Neuronal stem cell (in vitro differentiated cells): Measurements from ENCODE around the gene TYW1.
A peak's percentile ranks its signal among the peaks of the same experiment; 100 is the strongest.
"Not testable (repeated sequence)": the region's sequence is repeated elsewhere in the genome, so short reads cannot be mapped to it uniquely, and the experiment has no call there.

Experiments used
- DNase-seq: peaks from one replicate; pipeline ENCODE4 v3.0.0-alpha.2; 2013; ENCODE audit warnings: low spot score
- H2AFZ ChIP-seq: one replicate; pipeline ENCODE4 v1.6.1; 2013; ENCODE audit warnings: mild to moderate bottlenecking, low read length, inconsistent platforms
- H2AK5ac ChIP-seq: 2 replicates; pipeline ENCODE4 v1.6.1; 2013; ENCODE audit warnings: low read depth, mild to moderate bottlenecking, inconsistent platforms, low read length, moderate library complexity, mixed read lengths
- H2BK120ac ChIP-seq: 2 replicates; pipeline ENCODE4 v1.6.1; 2013; ENCODE audit warnings: low read depth, mild to moderate bottlenecking, inconsistent platforms, low read length, moderate library complexity, mixed read lengths
- H2BK12ac ChIP-seq: one replicate; pipeline ENCODE4 v1.6.1; 2013; ENCODE audit warnings: low read length, inconsistent platforms
- H2BK15ac ChIP-seq: 2 replicates; pipeline ENCODE4 v1.6.1; 2013; ENCODE audit warnings: mild to moderate bottlenecking, low read length, inconsistent platforms, mixed read lengths
- H2BK5ac ChIP-seq: one replicate; pipeline ENCODE4 v1.6.1; 2013; ENCODE audit warnings: inconsistent platforms, mild to moderate bottlenecking, low read length, moderate library complexity
- H3K14ac ChIP-seq: one replicate; pipeline ENCODE4 v1.6.1; 2013; ENCODE audit warnings: low read length, inconsistent platforms
- H3K18ac ChIP-seq: 2 replicates; pipeline ENCODE4 v1.6.1; 2013; ENCODE audit warnings: low read length, inconsistent platforms
- H3K23ac ChIP-seq: 2 replicates; pipeline ENCODE4 v1.6.1; 2013; ENCODE audit warnings: low read depth, mild to moderate bottlenecking, mixed read lengths, low read length, inconsistent platforms; ENCODE audit not compliant: poor library complexity
- H3K27ac ChIP-seq: replicated peaks from 3 replicates; pipeline ENCODE4 v1.5.1; 2013; ENCODE audit warnings: low read length, inconsistent platforms
- H3K27me3 ChIP-seq, 3 experiments: 2 replicates each; pipeline ENCODE4 v1.6.1; 2013; ENCODE audit warnings: low read length in 3 of 3, mild to moderate bottlenecking in 2 of 3, inconsistent platforms in 1 of 3, low read depth in 1 of 3, mixed read lengths in 1 of 3, moderate library complexity in 1 of 3; ENCODE audit not compliant: control insufficient read depth in 3 of 3, insufficient read depth in 3 of 3
- H3K36me3 ChIP-seq, 2 donors: replicated peaks in 1 of 2; 2 replicates each; pipeline ENCODE4 v1.6.1; 2013; ENCODE audit warnings: low read length in 2 of 2; ENCODE audit not compliant: control insufficient read depth in 2 of 2, insufficient read depth in 2 of 2
- H3K4ac ChIP-seq: 2 replicates; pipeline ENCODE4 v1.6.1; 2013; ENCODE audit warnings: inconsistent platforms, mild to moderate bottlenecking, low read length, moderate library complexity
- H3K4me1 ChIP-seq, 2 donors: 1 replicate in 1 of 2; 2 replicates in 1 of 2; pipeline ENCODE4 v1.6.1; 2013; ENCODE audit warnings: low read length in 2 of 2, low read depth in 1 of 2; ENCODE audit not compliant: control insufficient read depth in 2 of 2, insufficient read depth in 1 of 2
- H3K4me2 ChIP-seq: one replicate; pipeline ENCODE4 v1.6.1; 2013; ENCODE audit warnings: mild to moderate bottlenecking, low read length, inconsistent platforms; ENCODE audit not compliant: insufficient read depth, poor library complexity, severe bottlenecking
- H3K4me3 ChIP-seq, 2 donors: 2 replicates each; pipeline ENCODE4 v1.5.1; 2013; ENCODE audit warnings: low read length in 2 of 2, mild to moderate bottlenecking in 2 of 2, inconsistent platforms in 1 of 2, moderate library complexity in 1 of 2
- H3K79me1 ChIP-seq: one replicate; pipeline ENCODE4 v1.6.1; 2013; ENCODE audit warnings: low read depth, mild to moderate bottlenecking, inconsistent platforms, low read length, moderate library complexity
- H3K9ac ChIP-seq: one replicate; pipeline ENCODE4 v1.6.1; 2013; ENCODE audit warnings: mild to moderate bottlenecking, low read depth, low read length, inconsistent platforms; ENCODE audit not compliant: poor library complexity
- H3K9me3 ChIP-seq, 2 donors: replicated peaks in 1 of 2; 2 replicates each; pipeline versions ENCODE3 to v1.6.1; 2013; ENCODE audit warnings: low read length in 2 of 2, mild to moderate bottlenecking in 2 of 2, inconsistent platforms in 1 of 2, low read depth in 1 of 2, mixed read lengths in 1 of 2, moderate library complexity in 1 of 2; ENCODE audit not compliant: control insufficient read depth in 2 of 2, insufficient read depth in 1 of 2
- H4K8ac ChIP-seq: one replicate; pipeline ENCODE4 v1.6.1; 2013; ENCODE audit warnings: low read depth, mild to moderate bottlenecking, inconsistent platforms, low read length, moderate library complexity
- H4K91ac ChIP-seq: one replicate; pipeline ENCODE4 v1.6.1; 2013; ENCODE audit warnings: low read length, low read depth, mild to moderate bottlenecking, inconsistent platforms; ENCODE audit not compliant: poor library complexity
- WGBS, 2 donors: extraction: QIAGEN DNeasy Blood & Tissue Kit; methylation state at CpG; one replicate each; pipeline ENCODE4 v1.1.7; 2013; ENCODE audit warnings: missing lambda C conversion rate in 2 of 2, mixed read lengths in 1 of 2; ENCODE audit not compliant: insufficient read length in 2 of 2, insufficient replicate concordance in 1 of 2; ENCODE audit errors: extremely low coverage in 2 of 2; 5-methylcytosine and 5-hydroxymethylcytosine counted together

Gene TYW1

DNA sequence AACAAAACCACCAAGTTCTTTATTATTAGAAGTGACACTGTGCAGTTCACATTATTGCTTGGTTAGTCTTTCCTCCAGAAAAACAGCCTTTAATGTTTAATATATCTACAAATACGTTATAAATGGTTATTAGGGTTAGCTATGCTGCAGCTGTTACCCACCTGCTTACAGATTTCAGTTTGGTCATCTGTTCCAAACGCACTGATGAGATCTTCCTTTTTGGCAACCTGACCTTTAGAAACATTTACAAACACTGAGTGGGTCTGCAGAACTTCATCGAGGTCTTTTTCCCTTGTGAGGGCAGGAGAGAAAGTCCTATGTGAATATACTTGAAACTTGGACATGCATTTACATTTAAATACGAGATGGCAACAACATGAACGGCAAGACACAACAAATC, 2.6 kb upstream of the TYW1 start:
- H4K8ac ChIP-seq, H3K4me1 ChIP-seq, H3K9me3 ChIP-seq, DNase-seq, H3K23ac ChIP-seq, H3K9ac ChIP-seq, H2BK15ac ChIP-seq, H3K14ac ChIP-seq, H2BK12ac ChIP-seq, H3K4ac ChIP-seq, H3K27ac ChIP-seq, H3K27me3 ChIP-seq, H3K79me1 ChIP-seq, H2AK5ac ChIP-seq, H3K18ac ChIP-seq, H4K91ac ChIP-seq, H2BK5ac ChIP-seq, H2BK120ac ChIP-seq, H2AFZ ChIP-seq: not testable (repeated sequence)
- whole genome bisulfite sequencing, 2 donors = no CpG with 5 or more reads among the region's 5 CpGs
- H3K4me2 ChIP-seq = peak overlapping the region; percentile 18
- peaks cover 3 to 42% of the 10 kb centered on the region in 2 donors for H3K36me3 ChIP-seq
- peak overlapping the region in 1 of 2 donors; percentile 59 for H3K4me3 ChIP-seq

DNA sequence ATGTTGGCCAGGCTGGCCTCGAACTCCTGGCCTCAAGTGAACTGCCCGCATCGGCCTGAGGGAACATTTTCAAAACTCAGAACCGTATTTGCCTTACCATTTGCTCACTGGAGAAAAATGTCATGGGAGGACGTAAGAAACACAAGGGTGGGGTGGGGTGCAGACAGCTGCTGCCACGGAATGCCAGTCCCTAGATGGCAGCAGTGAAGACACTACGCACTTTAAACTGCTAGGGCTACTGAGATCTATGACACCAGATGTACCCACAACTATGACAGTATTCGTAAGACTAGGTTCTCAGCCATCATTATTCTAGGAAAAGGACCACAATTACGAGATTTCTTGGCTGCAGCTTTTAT, 2.0 kb upstream of the TYW1 start:
- H3K18ac ChIP-seq, H2AK5ac ChIP-seq, H3K14ac ChIP-seq, H3K79me1 ChIP-seq, H2BK5ac ChIP-seq, H4K8ac ChIP-seq, H3K4me1 ChIP-seq, H3K23ac ChIP-seq, H4K91ac ChIP-seq, H3K27ac ChIP-seq, DNase-seq, H3K27me3 ChIP-seq, H3K4ac ChIP-seq, H3K9ac ChIP-seq, H2BK15ac ChIP-seq, H2BK12ac ChIP-seq, H3K9me3 ChIP-seq, H2BK120ac ChIP-seq: not testable (repeated sequence)
- WGBS, 2 donors = no CpG with 5 or more reads among the region's 9 CpGs
- Histone ChIP-seq H3K4me3 (peak overlapping the region; percentile 59 to 91), H3K36me3 (peaks cover 3 to 43% of the 10 kb centered on the region in 2 donors), H3K4me2 (peak overlapping the region; percentile 56), H2AFZ (peak overlapping the region; percentile 89)

DNA sequence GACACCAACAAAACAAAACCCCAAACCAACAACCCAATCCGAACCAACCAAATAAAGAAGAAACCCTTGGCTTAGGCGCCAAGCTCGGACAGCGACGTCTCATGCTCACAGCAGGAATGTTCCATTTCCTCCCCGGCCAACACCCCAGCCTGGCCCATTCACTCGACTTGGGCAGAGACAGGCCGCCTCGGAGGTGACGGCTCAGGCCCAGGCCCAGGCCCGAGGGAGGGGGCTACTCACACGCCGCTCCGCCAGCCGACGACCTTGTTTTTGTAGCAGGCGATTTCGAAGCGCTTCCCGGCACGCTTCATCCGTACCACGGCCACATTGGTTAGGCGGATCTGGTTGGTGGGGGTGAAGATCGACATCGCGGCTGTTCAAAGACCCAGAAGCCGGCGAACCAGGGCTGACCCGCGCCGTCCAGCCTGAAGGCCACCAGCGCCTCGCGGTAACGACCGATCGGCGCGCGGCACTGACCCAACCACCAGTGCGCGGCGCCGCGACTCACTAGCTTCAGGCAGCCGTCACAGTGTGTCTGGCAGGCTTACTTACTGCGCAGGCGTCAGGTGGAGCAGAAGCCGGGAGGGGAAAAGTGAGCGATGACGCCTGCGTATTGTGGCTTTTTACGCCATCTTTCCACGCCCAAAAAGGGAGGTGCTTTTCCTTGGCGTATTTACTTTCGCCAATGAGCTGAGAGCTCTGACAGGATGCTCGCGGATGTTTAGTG, 1.4 kb upstream of the TYW1 start, which contains the start of gene SBDS:
TSS of gene SBDS (minus strand) at position 537 of the 727 bp plus-strand sequence. CDS start at position 368, 169 bp downstream.
- not testable (repeated sequence) for H2BK120ac ChIP-seq, H3K4me1 ChIP-seq, H2BK5ac ChIP-seq, H3K9me3 ChIP-seq, H3K4ac ChIP-seq, H3K14ac ChIP-seq, H2BK12ac ChIP-seq, H2AK5ac ChIP-seq, H4K8ac ChIP-seq, H3K79me1 ChIP-seq, H2BK15ac ChIP-seq, H3K27me3 ChIP-seq, H4K91ac ChIP-seq
- Histone ChIP-seq H3K18ac (peak within 1 kb of the TSS; percentile 76), H3K23ac (peak within 1 kb of the TSS; percentile 80), H3K27ac (peak within 1 kb of the TSS; percentile 66), H2AFZ (peak within 1 kb of the TSS; percentile 89), H3K4me2 (peak within 1 kb of the TSS; percentile 56), H3K4me3 (peak within 1 kb of the TSS; percentile 82 to 91), H3K9ac (peak within 1 kb of the TSS; percentile 86), H3K36me3 (peaks cover 3 to 42% of the 10 kb centered on the region in 2 donors)
- peak; percentile 95 for DNase-seq
- WGBS, 2 donors = no CpG with 5 or more reads among the region's 59 CpGs

DNA sequence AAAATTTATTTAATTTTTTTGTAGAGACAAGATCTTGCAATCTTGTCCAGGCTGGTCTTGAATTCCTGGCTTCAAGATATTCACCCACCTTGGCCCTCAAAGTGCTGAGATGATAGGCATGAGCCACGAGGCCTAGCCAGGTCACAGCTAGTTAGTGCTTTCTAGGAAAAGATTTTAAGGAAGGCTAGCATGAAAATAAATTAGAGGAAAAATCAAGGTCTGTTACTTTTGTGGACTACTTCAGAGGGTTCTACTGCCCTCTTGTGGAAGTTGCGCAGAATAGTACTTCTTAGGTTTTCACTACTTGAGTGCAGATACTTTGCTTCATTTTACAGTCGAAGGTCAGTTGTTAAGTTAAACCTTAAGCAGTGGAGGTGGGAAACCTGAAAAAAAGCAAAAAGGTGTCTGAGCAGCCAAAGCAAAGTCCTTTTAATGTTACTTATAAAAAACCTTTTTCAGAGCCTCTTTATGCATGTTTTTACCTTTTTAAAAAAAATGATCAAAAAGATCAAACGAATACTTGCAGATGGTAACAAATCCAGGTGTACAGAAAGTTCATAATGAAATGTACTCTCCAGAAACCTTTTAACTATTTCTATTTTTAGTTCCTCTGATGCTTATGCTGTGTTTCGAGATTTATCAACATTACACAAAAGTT, 4.1 kb downstream of the TYW1 start:
- not testable (repeated sequence) for H3K4me2 ChIP-seq, H4K91ac ChIP-seq, H2BK15ac ChIP-seq, H3K9ac ChIP-seq, H2AK5ac ChIP-seq, H3K23ac ChIP-seq, H3K4me1 ChIP-seq, DNase-seq, H3K27ac ChIP-seq, H3K4me3 ChIP-seq, H3K18ac ChIP-seq, H4K8ac ChIP-seq, H2BK12ac ChIP-seq, H3K9me3 ChIP-seq, H2AFZ ChIP-seq, H2BK120ac ChIP-seq, H3K14ac ChIP-seq, H3K79me1 ChIP-seq, H3K4ac ChIP-seq, H3K27me3 ChIP-seq, H2BK5ac ChIP-seq
- H3K36me3 ChIP-seq = peaks cover 0 to 15% of the 10 kb centered on the region in 2 donors
- no CpG with 5 or more reads among the region's 5 CpGs for WGBS, 2 donors
